Right ventricle myocardium inferior (tissue), 1 donor: ENCODE measurements around the gene NFATC2. TPM values are rescaled to one million over a fixed set of nuclear protein-coding genes. Genes with fewer than 3 reads are reported as not detected.

Source experiments
- ATAC-seq: fragments of 200-7000 bp; cut with Tn5 transposase; one replicate; pipeline ENCODE4 v1.9.1; 2020; ENCODE audit warnings: mild to moderate bottlenecking, moderate library complexity
- DNase-seq: peaks from one replicate; pipeline ENCODE4 v3.0.0; 2021; ENCODE audit errors: missing footprints
- intact Hi-C: fragments of 100-400 bp; cut with DNase I; formaldehyde crosslinking; loops from one replicate; pipeline ENCODE4 v1.11.0; 2022
- total RNA-seq: library from RNA; stranded (reverse); fragmentation: NEBNext Ultra II Directional; extraction: Animal tissue kit (Norgen Biotek cat#: 25700); gene quantifications from one replicate; pipeline ENCODE4 v1.2.1, GENCODE V29; 2021
- donor health status: DM: no; HTN: yes; CAD: no; lungs with severe emphysema.

The NFATC2 gene
- total RNA-seq, 1 donor from 2014 or later: 2.1 TPM

GRCh38 chr20:51417250-51418136 is 125.0 kb downstream of the NFATC2 start:
- intact Hi-C loops: loop anchor here (5.0 to 10.0 kb wide), 2 partner anchors 40 to 77 kb away; no protein-coding TSS in a partner anchor
- no peak for ATAC-seq
- no peak for DNase-seq

DNA sequence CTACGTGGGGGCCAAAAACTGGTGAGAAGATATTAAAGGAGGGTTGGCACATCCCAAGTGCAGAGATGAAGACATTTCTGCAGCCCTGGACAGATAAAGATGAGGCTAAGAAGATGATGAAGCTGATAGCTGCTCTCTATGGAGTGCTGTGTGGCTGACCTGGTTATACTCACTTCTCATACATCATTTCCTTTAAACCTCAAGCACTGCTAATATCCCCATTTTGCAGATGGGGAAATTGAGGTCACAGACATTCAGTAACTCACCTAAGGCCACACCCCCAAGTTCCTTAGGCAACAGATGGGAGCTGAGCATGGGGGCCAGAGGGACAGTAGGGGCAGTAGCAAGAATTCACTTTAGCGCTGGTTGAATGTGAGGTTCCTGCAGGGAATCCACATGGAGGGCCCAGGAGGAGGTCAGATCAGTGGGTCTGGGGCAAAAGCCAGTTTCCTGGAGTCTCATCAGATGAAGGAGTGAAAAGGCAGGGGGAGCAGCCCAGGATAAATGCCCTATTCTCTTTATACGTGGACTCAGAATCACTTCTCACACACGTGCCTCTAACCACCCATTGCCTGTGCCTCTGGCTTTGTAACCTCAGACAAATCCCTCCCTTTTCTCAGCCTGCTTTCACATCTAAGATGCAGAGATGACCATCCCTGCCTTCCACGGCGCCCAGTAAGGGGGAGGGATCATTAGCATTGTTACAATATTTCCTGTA is 125.8 kb downstream of the NFATC2 start:
- intact Hi-C loops: loop anchor here (5.0 to 10.0 kb wide), 2 partner anchors 41 to 78 kb away; no protein-coding TSS in a partner anchor
- DNase-seq: no peak
- no peak for ATAC-seq

DNA sequence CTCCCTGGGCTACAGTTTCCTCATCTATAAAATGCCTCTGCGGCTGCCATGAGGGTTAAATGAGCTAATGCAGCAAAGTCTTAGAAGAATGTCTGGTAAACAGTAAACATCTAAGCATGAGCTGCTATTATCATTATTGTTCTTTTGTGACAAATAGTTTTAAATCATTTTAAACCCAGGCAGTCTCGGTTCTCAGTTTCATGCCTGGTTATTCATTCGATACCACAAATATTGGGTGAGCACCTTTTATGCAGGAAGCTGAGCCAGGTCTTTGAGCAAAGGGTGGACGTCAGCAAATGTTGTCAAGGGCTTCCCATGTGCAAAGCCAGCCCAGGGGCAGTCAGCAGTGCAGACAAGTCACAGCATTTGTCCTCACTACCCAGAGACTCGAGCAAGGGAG is 128.7 kb downstream of the NFATC2 start:
- DNase-seq (no peak), ATAC-seq (no peak)
- intact Hi-C loops: loop anchor here (10.0 kb wide), 1 partner anchor 81 kb away; no protein-coding TSS in a partner anchor

DNA sequence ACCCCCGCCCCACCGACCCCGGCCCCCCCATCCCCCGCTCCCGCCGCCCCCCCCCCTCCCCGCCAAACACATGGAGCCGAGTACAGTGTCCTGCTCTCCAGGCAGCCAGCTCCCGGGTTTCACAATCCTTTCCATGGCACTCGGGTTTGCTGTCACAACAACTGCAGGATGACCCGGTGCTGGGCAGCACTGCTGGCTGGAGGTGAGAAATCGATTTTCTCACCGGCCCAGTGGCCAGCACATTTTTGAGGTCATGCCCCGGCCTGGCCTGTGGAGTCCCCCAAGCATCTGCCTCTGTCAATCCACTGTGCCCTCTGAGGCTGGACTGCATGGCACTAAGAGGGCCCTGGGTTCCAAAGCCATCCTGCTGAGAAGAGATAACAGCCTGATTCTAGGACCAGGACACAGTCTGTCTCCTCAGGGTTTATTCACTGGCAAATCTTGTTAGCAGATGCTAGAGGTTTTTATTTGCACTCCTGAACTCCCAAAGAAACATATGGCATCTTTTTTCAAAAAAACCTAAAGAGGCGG is 129.5 kb downstream of the NFATC2 start:
- peak; percentile 76 for ATAC-seq
- intact Hi-C loops: loop anchor here (10.0 kb wide), 1 partner anchor 82 kb away; no protein-coding TSS in a partner anchor
- DNase-seq: no peak

DNA sequence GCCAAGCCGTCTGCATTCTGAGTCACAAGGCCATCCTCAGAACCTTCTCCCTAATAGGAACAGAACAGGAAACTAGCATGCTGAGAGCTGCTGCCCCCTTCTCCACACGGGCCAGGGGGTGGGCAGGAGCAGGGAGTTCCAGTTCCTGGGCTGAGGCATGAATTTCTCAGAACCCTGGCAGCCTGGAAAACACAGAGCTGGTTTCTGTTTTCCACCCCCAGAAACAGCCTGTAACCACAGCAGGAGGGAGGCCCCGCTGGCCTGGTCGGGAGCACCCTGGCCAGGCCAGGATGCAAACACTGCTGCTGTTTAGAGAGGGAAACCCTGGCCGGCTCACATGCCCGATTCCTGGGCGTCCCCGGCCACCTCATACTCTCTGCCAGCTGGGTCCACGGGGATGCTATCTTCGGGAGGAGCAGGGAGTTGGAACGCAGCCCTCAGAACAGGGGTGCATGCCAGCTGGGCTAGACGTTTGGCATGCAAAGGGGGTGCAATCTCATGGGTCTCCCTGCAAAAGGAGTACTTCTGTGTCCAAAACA is 130.1 kb downstream of the NFATC2 start:
- intact Hi-C loops: loop anchor here (10.0 kb wide), 1 partner anchor 82 kb away; no protein-coding TSS in a partner anchor
- no peak for DNase-seq

DNA sequence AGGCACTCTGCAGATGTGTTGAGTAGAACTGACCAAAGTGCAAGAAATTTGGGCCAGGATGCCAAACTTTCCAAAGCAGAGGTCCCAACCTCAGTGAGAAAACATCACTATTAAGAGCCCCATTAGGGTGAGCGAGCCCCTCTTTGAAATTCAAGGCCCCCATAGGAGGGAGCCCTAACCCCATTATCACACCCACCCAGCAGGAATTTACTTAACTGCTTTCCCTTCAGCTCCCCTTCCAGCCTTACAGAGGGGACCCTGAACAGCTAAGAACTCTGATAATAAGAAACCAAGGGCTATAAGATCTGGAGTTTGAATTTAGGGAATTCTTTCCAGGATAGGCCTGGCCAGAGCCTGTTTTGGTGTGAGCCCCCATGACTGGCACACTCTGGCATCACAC is 130.6 kb downstream of the NFATC2 start:
- intact Hi-C loops: loop anchor here (10.0 kb wide), 1 partner anchor 83 kb away; no protein-coding TSS in a partner anchor
- no peak for ATAC-seq
- no peak for DNase-seq

More for the DNA sequence above, 130.1 kb downstream of the NFATC2 start:
- peak; percentile 85 for ATAC-seq

- intact Hi-C loops: loop anchor here (10.0 kb wide), 1 partner anchor 84 kb away; no protein-coding TSS in a partner anchor
- DNase-seq: no peak
- no peak for ATAC-seq
These were observed 131.8 kb downstream of the NFATC2 start for GRCh38 chr20:51410586-51411325.

DNA sequence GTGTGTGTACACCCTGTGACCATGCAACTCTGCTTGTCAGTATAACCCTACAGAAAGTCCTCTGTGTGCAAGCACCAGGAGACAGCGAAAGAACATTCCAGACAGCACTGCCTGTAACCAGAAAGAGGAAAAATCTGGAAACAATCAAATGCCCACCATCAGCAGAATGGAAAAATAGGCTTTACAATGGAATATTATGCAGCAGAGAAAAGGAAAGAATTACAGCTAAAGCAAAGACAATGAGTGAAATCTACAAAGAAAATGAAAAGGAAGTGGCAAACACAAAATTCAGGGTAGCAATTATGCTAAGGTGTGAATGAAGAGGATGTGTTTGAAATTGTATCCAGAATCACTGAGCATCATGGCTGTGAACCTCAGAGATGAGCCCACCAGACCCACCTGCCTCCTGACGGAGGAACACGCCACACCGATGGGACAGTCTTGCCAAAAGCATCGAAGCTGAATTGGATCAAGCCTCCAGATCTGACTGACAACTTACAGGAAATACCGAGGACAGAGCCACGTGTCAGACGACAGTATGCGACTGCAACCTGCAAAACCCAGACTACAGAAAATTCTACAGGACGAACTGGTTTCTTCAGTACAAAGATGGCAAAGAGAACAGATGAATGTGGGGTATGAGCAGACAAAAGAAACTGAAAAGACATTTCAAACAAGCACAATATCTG is 133.2 kb downstream of the NFATC2 start:
- no peak for DNase-seq
- intact Hi-C loops: no loop called here
- ATAC-seq: no peak

DNA sequence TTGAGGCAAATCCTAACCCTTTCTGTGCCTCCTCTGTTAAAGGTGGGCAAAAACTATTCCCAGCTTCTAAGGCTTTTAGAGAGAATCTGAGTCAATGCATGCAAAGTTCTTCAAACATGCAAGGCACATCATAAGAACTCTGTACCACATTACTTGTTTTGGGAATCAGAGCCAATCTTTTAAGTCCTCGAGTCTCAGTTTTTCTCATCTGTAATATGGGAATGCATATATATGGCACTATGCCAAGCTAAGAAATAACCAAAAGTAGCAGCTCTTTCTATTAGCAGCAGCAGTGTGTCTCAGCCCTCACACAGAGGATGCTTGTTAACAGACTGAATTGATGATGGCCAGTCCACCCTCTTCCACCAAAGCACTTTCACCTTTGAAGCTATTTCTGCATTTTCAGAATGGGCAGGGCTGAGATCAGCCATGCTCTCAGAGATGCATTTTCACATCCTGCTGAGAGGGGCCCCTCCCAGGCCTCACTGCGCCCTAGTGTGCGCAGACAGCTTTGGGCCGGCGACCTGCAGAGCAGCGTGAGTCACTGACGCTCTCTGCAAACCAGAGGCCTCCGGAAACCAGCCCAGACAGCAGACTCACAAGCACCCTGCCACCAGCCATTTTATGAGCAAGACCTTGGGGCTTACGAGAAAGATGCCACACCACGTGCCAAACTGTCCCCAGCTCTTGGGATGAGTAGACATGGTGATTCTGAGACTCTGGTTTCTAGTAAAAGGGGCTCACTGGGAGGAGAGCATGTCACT is 138.0 kb downstream of the NFATC2 start:
- DNase-seq (no peak), ATAC-seq (no peak)
- intact Hi-C loops: no loop called here

GRCh38 chr20:51403466-51404220 is 138.9 kb downstream of the NFATC2 start:
- intact Hi-C loops: no loop called here

GRCh38 chr20:51402201-51402600 is 140.3 kb downstream of the NFATC2 start:
- DNase-seq (no peak), ATAC-seq (no peak)
- intact Hi-C loops: no loop called here

More at GRCh38 chr20:51403466-51404220, 138.9 kb downstream of the NFATC2 start:
- DNase-seq: no peak
- no peak for ATAC-seq

DNA sequence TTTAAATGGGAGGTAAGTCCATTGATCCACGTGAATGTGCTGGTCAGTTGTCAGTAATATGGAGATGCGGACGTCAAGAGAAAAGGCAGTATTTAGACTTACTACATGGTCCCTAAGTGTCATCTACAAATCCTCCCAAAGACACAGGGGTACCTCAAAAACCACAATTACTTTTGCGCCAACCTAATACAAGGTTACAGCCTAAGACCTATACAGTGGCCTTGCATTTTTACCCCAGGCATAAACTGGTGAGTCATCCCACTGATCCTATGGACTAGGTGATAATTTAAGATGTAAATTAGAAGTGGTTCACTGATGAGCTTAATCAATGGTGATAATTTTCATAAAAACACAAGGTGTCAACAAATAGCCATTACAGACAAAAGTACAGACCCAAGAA is 141.0 kb downstream of the NFATC2 start:
- intact Hi-C loops: no loop called here
- ATAC-seq: no peak
- no peak for DNase-seq

DNA sequence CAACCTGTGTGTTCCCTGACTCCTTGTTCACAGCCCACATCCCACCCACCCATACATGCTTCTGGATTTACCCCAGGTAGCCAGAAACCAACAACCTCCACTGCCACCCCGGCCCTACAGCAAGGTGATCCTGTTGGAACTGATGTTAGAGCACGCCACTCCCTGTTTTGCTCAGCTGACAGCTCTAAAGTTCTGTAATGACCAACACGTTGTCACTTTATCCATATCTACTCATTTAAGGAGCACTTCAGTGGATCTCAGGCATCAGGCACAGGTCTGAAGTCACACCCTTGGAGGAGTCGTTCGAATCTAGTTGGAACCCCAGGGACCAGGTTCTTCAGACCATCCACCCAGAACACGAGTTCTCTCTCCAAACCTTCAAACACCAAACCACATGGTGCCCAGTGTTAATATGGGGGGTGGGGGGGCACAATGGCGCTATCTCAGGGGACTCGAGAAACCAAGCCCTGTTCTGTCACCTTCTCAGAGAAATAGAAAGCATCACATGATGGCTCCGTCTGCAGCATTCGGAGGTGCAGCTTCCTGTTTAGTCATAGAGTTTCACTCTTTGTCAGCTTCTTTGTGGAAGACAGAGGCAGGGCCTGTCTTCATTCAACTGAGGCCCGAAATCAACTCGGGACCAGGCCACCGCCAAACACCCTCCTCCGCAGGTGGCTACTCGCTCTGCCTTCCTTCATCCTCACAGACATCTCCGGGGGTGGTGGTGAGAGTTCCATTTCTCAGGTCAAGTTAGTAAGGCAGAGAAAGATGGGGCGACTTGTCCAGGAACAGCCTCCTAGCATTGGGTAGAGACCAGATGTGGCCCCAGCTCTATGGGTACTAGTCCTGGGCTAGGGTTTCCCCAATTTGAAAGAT is 142.2 kb downstream of the NFATC2 start:
- intact Hi-C loops: no loop called here

GRCh38 chr20:51399006-51399890 is 143.3 kb downstream of the NFATC2 start:
- ATAC-seq (no peak), DNase-seq (no peak)
- intact Hi-C loops: no loop called here

More for the DNA sequence above, 142.2 kb downstream of the NFATC2 start:
- ATAC-seq (no peak), DNase-seq (no peak)
